ENCODE data around the gene MYDGF. TPM values are rescaled to one million over a fixed set of nuclear protein-coding genes. Genes with fewer than 3 reads are reported as not detected.

Gene MYDGF
- total RNA-seq, 1 experiment from 2014 or later = 188 TPM

GRCh38 chr19:4636151-4636717 lies 33.9 kb downstream of the MYDGF start:
- Mint-ChIP-seq H3K9me3 (ENCODE audit: unreplicated experiment) (no peaks in the 10 kb centered on the region), H3K27ac (ENCODE audit: low read depth, unreplicated experiment) (no peak overlapping the region), H3K4me1 (ENCODE audit: insufficient read depth, unreplicated experiment) (peaks cover 23% of the 10 kb centered on the region), H3K4me3 (ENCODE audit: unreplicated experiment) (peak overlapping the region; percentile 25), H3K27me3 (ENCODE audit: insufficient read depth, unreplicated experiment) (no peaks in the 10 kb centered on the region), H3K36me3 (ENCODE audit: insufficient read depth, unreplicated experiment) (no peaks in the 10 kb centered on the region)
- POLR2A ChIA-PET = interaction anchor here (0.6 to 1.5 kb wide), 5 partner anchors 43 to 80 kb away, joined by 3 to 5 read pairs (median 3); no protein-coding TSS in a partner anchor
- peak; percentile 98 for TF ChIP-seq CTCF (IDR thresholded peaks at IDR 0.05; ENCODE audit: unreplicated experiment)
- CTCF ChIA-PET = interaction anchor here (0.5 to 2.6 kb wide), 36 partner anchors 8 to 1709 kb away, joined by 3 to 57 read pairs (median 3); partner anchors contain the start of genes DPP9 and SEMA6B
- BruUV-seq (replicated peaks) = no TSS peak
- peak; percentile 49 for DNase-seq (ENCODE audit: unreplicated experiment)
- intact Hi-C loops (cut with micrococcal nuclease) = loop anchor here (1.0 kb wide), 1 partner anchor 60 kb away; no protein-coding TSS in a partner anchor

GRCh38 chr19:4635754-4636116 lies 34.4 kb downstream of the MYDGF start:
- ChIA-PET POLR2A (interaction anchor here (0.6 to 1.5 kb wide), 5 partner anchors 43 to 79 kb away, joined by 3 to 5 read pairs (median 3); no protein-coding TSS in a partner anchor), CTCF (interaction anchor here (0.5 to 2.6 kb wide), 26 partner anchors 8 to 538 kb away, joined by 3 to 57 read pairs (median 5); partner anchors contain the start of genes DPP9 and SEMA6B)
- TF ChIP-seq CTCF (IDR thresholded peaks at IDR 0.05; ENCODE audit: unreplicated experiment) = no peak
- H3K4me1 Mint-ChIP-seq (ENCODE audit: insufficient read depth, unreplicated experiment) = peaks cover 23% of the 10 kb centered on the region
- DNase-seq (ENCODE audit: unreplicated experiment) = no peak
- H3K36me3 Mint-ChIP-seq (ENCODE audit: insufficient read depth, unreplicated experiment) = no peaks in the 10 kb centered on the region
- H3K4me3 Mint-ChIP-seq (ENCODE audit: unreplicated experiment) = peak overlapping the region; percentile 25
- H3K27ac Mint-ChIP-seq (ENCODE audit: low read depth, unreplicated experiment) = no peak overlapping the region
- intact Hi-C loops (cut with micrococcal nuclease) = loop anchor here (1.0 kb wide), 1 partner anchor 59 kb away; no protein-coding TSS in a partner anchor
- H3K9me3 Mint-ChIP-seq (ENCODE audit: unreplicated experiment) = no peaks in the 10 kb centered on the region
- H3K27me3 Mint-ChIP-seq (ENCODE audit: insufficient read depth, unreplicated experiment) = no peaks in the 10 kb centered on the region
- no TSS peak for BruUV-seq (replicated peaks)

- H3K36me3 Mint-ChIP-seq (ENCODE audit: insufficient read depth, unreplicated experiment) = no peaks in the 10 kb centered on the region
- POLR2A ChIA-PET = interaction anchor here (1.0 to 2.5 kb wide), 4 partner anchors 40 to 65 kb away, joined by 3 to 9 read pairs (median 4); no protein-coding TSS in a partner anchor
- no TSS peak for BruUV-seq (replicated peaks)
- CTCF ChIA-PET = interaction anchor here (0.5 to 3.6 kb wide), 25 partner anchors 11 to 1388 kb away, joined by 3 to 47 read pairs (median 4); partner anchors contain the start of gene SEMA6B
- intact Hi-C loops (cut with micrococcal nuclease) = no loop called here
- peaks cover 18% of the 10 kb centered on the region for H3K4me1 Mint-ChIP-seq (ENCODE audit: insufficient read depth, unreplicated experiment)
- peak; percentile 86 for TF ChIP-seq CTCF (IDR thresholded peaks at IDR 0.05; ENCODE audit: unreplicated experiment)
- DNase-seq (ENCODE audit: unreplicated experiment) = peak; percentile 79
- H3K4me3 Mint-ChIP-seq (ENCODE audit: unreplicated experiment) = no peak overlapping the region
- no peak overlapping the region for H3K27ac Mint-ChIP-seq (ENCODE audit: low read depth, unreplicated experiment)
- H3K27me3 Mint-ChIP-seq (ENCODE audit: insufficient read depth, unreplicated experiment) = no peaks in the 10 kb centered on the region
- H3K9me3 Mint-ChIP-seq (ENCODE audit: unreplicated experiment) = no peaks in the 10 kb centered on the region
Observed at GRCh38 chr19:4633140-4633967, 36.8 kb downstream of the MYDGF start.
